ENCODE measurements around the gene C1orf159. TPM values are rescaled to one million over a fixed set of nuclear protein-coding genes. Genes with fewer than 3 reads are reported as not detected.

C1orf159 gene
- polyA plus RNA-seq, 2 of the 4 experiments (the other 2 are of a cell fraction), result 4.0 to 10.2 TPM

- Histone ChIP-seq H3K4me2 (no peak overlapping the region), H3K9me3 (no peaks in the 10 kb centered on the region), H3K4me3 (no peak overlapping the region), H3K27ac (no peak overlapping the region), H3K4me1 (no peaks in the 10 kb centered on the region)
- no peak for ATAC-seq
- 80% methylated on average over 2 of the region's 45 CpGs for WGBS (ENCODE audit: missing lambda C conversion rate)
- CTCF ChIA-PET, result interaction anchor here (0.6 to 3.2 kb wide), 2 partner anchors 7 to 164 kb away, joined by 3 to 9 read pairs; no protein-coding TSS in a partner anchor
- no peak for FAIRE-seq
- no peak for TF ChIP-seq NPAS2 (CRISPR knock-in tag; IDR thresholded peaks at IDR 0.05; ENCODE audit: borderline replicate concordance)
- TF ChIP-seq NR3C1 (IDR thresholded peaks at IDR 0.05), result no peak
- no peak for TF ChIP-seq ZFP36 (IDR thresholded peaks at IDR 0.05; ENCODE audit: borderline replicate concordance, partially characterized antibody)
- TF ChIP-seq POLR2AphosphoS2 (conservative IDR thresholded peaks at IDR 0.05; ENCODE audit: low read length), result no peak
- no peak for TF ChIP-seq RCOR1 (IDR thresholded peaks at IDR 0.05; ENCODE audit: low read depth, low read length)
- TF ChIP-seq HOXB13 (CRISPR knock-in tag; IDR thresholded peaks at IDR 0.05; ENCODE audit: low read depth), result no peak
- no peak for TF ChIP-seq HOXB5 (CRISPR knock-in tag; IDR thresholded peaks at IDR 0.05)
- TF ChIP-seq RARB (CRISPR knock-in tag; IDR thresholded peaks at IDR 0.05), result no peak
- no peak for TF ChIP-seq RNF2 (IDR thresholded peaks at IDR 0.05; ENCODE audit: borderline replicate concordance, low read depth)
- TF ChIP-seq RAD21 (conservative IDR thresholded peaks at IDR 0.05 in 1 of 2, IDR thresholded peaks at IDR 0.05 in 1 of 2), result no peak
- DNase-seq (ENCODE audit: low read depth in 1 of 2, low spot score in 1 of 2), result no peak
- POLR2A ChIA-PET, result no interaction called here
These were observed 11.9 kb upstream of the C1orf159 start for GRCh38 chr1:1127551-1128451.

- Histone ChIP-seq H3K4me1 (peaks cover 4% of the 10 kb centered on the region; the same call in 1 of the 3 replicates), H3K4me2 (no peak overlapping the region), H3K9me3 (no peaks in the 10 kb centered on the region), H3K27ac (no peak overlapping the region), H3K4me3 (no peak overlapping the region)
- FAIRE-seq (no peak), ATAC-seq (no peak), DNase-seq (ENCODE audit: low read depth in 1 of 2, low spot score in 1 of 2) (no peak)
- no peak for TF ChIP-seq JUNB (IDR thresholded peaks at IDR 0.05)
- no peak for TF ChIP-seq PHF8 (IDR thresholded peaks at IDR 0.05; ENCODE audit: borderline replicate concordance, low read depth)
- no peak for TF ChIP-seq CBX2 (IDR thresholded peaks at IDR 0.05; ENCODE audit: borderline replicate concordance, low read depth)
- no peak for TF ChIP-seq KDM1A (IDR thresholded peaks at IDR 0.05; ENCODE audit: low read depth)
- TF ChIP-seq MAFK (IDR thresholded peaks at IDR 0.05; ENCODE audit: partially characterized antibody), result no peak
- TF ChIP-seq FOXS1 (CRISPR knock-in tag; IDR thresholded peaks at IDR 0.05), result no peak
- TF ChIP-seq JUN (IDR thresholded peaks at IDR 0.05), result no peak
- 90% methylated on average over 16 of the region's 18 CpGs for WGBS (ENCODE audit: missing lambda C conversion rate)
- CTCF ChIA-PET, result interaction anchor here (2.2 kb wide), 1 partner anchor 166 kb away, joined by 11 read pairs; no protein-coding TSS in a partner anchor
- POLR2A ChIA-PET, result no interaction called here
These were observed 10.1 kb upstream of the C1orf159 start for GRCh38 chr1:1125945-1126344.

DNA sequence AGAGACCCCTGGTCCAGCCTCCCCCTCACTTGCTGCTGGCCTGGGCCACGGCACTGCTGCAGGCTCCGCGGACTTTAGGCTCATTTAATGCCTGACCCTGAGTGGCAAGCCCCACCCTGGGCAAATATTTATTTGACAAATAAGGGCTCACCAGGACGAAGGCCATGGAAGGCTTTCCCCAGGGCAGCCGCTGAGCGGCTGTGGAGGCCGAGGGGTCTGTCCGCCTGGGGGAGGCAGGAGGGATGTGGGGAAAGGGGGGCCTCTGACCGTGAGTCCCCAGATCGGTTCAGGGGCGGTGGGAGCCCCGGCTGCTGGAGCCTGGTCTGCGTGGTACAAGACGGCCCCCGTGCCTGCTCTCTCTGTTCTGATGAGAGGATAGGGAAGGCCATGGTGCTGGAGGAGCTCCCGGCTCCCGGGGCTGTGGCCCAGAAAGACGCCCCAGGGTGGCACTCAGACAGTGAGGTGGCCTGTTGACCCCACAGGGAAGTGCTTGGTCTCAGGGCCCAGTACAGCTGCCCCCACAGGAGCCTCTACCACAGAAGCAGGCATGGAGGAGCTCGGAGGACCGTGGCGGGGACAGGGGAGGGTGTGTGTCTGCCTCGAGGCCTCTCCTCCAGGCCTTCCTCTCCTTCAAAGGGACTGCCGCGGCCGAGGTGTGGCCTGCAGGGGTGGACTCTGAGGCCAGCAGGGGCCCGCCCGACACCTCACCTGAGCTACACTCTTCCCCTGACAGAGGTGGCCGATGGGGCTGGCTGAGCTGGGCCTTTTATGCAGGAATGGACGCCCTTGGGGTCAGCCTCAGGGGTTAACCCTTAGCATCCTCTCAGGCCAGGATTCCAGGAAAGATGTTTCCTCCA, 9.1 kb upstream of the C1orf159 start:
- 66% methylated on average over 20 of the region's 29 CpGs for WGBS (ENCODE audit: missing lambda C conversion rate)
- peaks cover 4% of the 10 kb centered on the region; the same call in 1 of the 3 replicates for H3K4me1 ChIP-seq

GRCh38 chr1:1124508-1124785, 8.6 kb upstream of the C1orf159 start:
- no peak for ATAC-seq
- FAIRE-seq, result no peak
- 0% methylated on average over 1 of the region's 7 CpGs for WGBS (ENCODE audit: missing lambda C conversion rate)

More for the DNA sequence above, 9.1 kb upstream of the C1orf159 start:
- CTCF ChIA-PET, result interaction anchor here (0.7 to 2.2 kb wide), 3 partner anchors 35 to 244 kb away, joined by 3 to 11 read pairs (median 3); no protein-coding TSS in a partner anchor
- DNase-seq (ENCODE audit: low read depth in 1 of 2, low spot score in 1 of 2) (no peak), FAIRE-seq (no peak), ATAC-seq (peak in 1 of 2 experiments; percentile 16; a peak in 2 of 6 replicates)
- no peak for TF ChIP-seq EHF (CRISPR knock-in tag; IDR thresholded peaks at IDR 0.05)
- POLR2A ChIA-PET, result no interaction called here
- Histone ChIP-seq H3K9me3 (no peaks in the 10 kb centered on the region), H3K4me3 (no peak overlapping the region), H3K27ac (no peak overlapping the region), H3K4me2 (no peak overlapping the region)

More at GRCh38 chr1:1124508-1124785, 8.6 kb upstream of the C1orf159 start:
- Histone ChIP-seq H3K4me2 (no peak overlapping the region), H3K4me1 (peaks cover 4% of the 10 kb centered on the region; the same call in 1 of the 3 replicates), H3K27ac (no peak overlapping the region), H3K9me3 (no peaks in the 10 kb centered on the region), H3K4me3 (no peak overlapping the region)
- ChIA-PET POLR2A (no interaction called here), CTCF (interaction anchor here (0.7 to 2.2 kb wide), 3 partner anchors 34 to 245 kb away, joined by 3 to 11 read pairs (median 3); no protein-coding TSS in a partner anchor)
- TF ChIP-seq RNF2 (IDR thresholded peaks at IDR 0.05; ENCODE audit: borderline replicate concordance, low read depth) (no peak), FOSB (CRISPR knock-in tag; IDR thresholded peaks at IDR 0.05) (no peak), ZC3H11A (IDR thresholded peaks at IDR 0.05) (no peak), NR3C1 (IDR thresholded peaks at IDR 0.05) (no peak), EHF (CRISPR knock-in tag; IDR thresholded peaks at IDR 0.05) (no peak), RARB (CRISPR knock-in tag; IDR thresholded peaks at IDR 0.05) (no peak), RCOR1 (IDR thresholded peaks at IDR 0.05; ENCODE audit: low read depth, low read length) (no peak), JUN (IDR thresholded peaks at IDR 0.05) (no peak), CBX2 (IDR thresholded peaks at IDR 0.05; ENCODE audit: borderline replicate concordance, low read depth) (no peak)
- DNase-seq (ENCODE audit: low read depth in 1 of 2, low spot score in 1 of 2), result no peak
